Osteocyte (in vitro differentiated cells): ENCODE measurements around the gene TMEM127. TPM values are rescaled to one million over a fixed set of nuclear protein-coding genes. Genes with fewer than 3 reads are reported as not detected.

Experiments used
- DNase-seq: peaks from one replicate; pipeline ENCODE4 v3.0.0; 2021; ENCODE audit warnings: mixed read lengths; ENCODE audit not compliant: unreplicated experiment; ENCODE audit errors: extremely low spot score
- H3K27ac Mint-ChIP-seq: one replicate; pipeline ENCODE4 v1.8.0; 2021; ENCODE audit warnings: mild to moderate bottlenecking, mixed read lengths; ENCODE audit not compliant: unreplicated experiment
- H3K27me3 Mint-ChIP-seq: one replicate; pipeline ENCODE4 v1.8.0; 2021; ENCODE audit warnings: mixed read lengths; ENCODE audit not compliant: unreplicated experiment
- H3K36me3 Mint-ChIP-seq: one replicate; pipeline ENCODE4 v1.8.0; 2021; ENCODE audit warnings: mixed read lengths; ENCODE audit not compliant: unreplicated experiment
- H3K4me1 Mint-ChIP-seq: one replicate; pipeline ENCODE4 v1.8.0; 2021; ENCODE audit warnings: mixed read lengths; ENCODE audit not compliant: unreplicated experiment
- H3K4me3 Mint-ChIP-seq: one replicate; pipeline ENCODE4 v1.8.0; 2021; ENCODE audit warnings: mild to moderate bottlenecking, moderate library complexity, mixed read lengths; ENCODE audit not compliant: unreplicated experiment
- H3K9me3 Mint-ChIP-seq: one replicate; pipeline ENCODE4 v1.8.0; 2021; ENCODE audit warnings: mixed read lengths; ENCODE audit not compliant: unreplicated experiment
- total RNA-seq: library from RNA; stranded (reverse); gene quantifications from 2 replicates; pipeline ENCODE4 v1.2.1, GENCODE V29; 2021
- TF ChIP-seq, protein P1 (sequence below): fragments of 200-600 bp; sonication (generic); IDR thresholded peaks from 2 replicates; pipeline ENCODE4 v1.5.0; 2021; ENCODE audit warnings: antibody characterized with exemption, mild to moderate bottlenecking, moderate library complexity

TMEM127 gene
- total RNA-seq, 1 donor from 2014 or later: 56.3 TPM

GRCh38 chr2:96262306-96262705, 3.5 kb downstream of the TMEM127 start:
- Mint-ChIP-seq H3K4me3 (no peak overlapping the region), H3K9me3 (no peaks in the 10 kb centered on the region), H3K27me3 (no peaks in the 10 kb centered on the region), H3K36me3 (no peaks in the 10 kb centered on the region), H3K27ac (no peak overlapping the region), H3K4me1 (peaks cover 71% of the 10 kb centered on the region)
- DNase-seq: no peak
- TF ChIP-seq, protein P1, sequence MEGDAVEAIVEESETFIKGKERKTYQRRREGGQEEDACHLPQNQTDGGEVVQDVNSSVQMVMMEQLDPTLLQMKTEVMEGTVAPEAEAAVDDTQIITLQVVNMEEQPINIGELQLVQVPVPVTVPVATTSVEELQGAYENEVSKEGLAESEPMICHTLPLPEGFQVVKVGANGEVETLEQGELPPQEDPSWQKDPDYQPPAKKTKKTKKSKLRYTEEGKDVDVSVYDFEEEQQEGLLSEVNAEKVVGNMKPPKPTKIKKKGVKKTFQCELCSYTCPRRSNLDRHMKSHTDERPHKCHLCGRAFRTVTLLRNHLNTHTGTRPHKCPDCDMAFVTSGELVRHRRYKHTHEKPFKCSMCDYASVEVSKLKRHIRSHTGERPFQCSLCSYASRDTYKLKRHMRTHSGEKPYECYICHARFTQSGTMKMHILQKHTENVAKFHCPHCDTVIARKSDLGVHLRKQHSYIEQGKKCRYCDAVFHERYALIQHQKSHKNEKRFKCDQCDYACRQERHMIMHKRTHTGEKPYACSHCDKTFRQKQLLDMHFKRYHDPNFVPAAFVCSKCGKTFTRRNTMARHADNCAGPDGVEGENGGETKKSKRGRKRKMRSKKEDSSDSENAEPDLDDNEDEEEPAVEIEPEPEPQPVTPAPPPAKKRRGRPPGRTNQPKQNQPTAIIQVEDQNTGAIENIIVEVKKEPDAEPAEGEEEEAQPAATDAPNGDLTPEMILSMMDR: no peak

DNA sequence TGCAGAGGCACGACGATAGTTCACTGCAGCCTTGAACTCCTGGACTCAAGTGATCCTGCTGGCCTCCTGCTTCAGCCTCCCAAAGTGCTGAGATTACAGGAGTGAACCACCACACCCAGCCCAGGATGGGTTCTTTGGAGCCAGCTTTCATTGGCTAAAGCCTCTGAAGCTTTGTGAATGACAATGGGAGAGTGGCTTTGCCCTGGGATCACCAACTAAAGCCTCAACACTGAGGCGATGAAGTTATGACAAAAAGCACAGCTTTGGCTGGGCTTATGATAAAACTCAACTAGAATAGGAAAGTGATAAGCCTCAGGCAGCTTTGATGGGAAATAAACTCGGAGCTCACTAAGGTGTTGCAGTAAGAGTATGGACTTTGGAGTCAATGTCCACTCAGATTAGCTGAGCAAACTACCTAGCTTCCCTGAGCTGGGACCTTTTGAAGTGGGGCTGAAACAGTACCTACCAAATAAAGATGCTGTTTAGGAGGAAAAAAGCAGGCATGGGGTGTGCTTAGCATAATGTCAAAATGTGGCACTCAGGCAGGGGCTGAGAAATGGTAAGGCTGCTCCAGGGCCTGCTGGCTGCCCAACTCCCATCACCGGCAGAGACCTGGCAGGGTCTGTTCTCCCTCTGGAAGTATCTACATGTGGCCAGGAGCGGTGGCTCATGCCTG, 4.3 kb downstream of the TMEM127 start:
- H3K27ac Mint-ChIP-seq: peak overlapping the region; percentile 86
- peaks cover 3% of the 10 kb centered on the region for H3K36me3 Mint-ChIP-seq
- H3K4me3 Mint-ChIP-seq: no peak overlapping the region
- TF ChIP-seq, protein P1: no peak
- H3K9me3 Mint-ChIP-seq: no peaks in the 10 kb centered on the region
- H3K4me1 Mint-ChIP-seq: peaks cover 68% of the 10 kb centered on the region
- no peaks in the 10 kb centered on the region for H3K27me3 Mint-ChIP-seq
- DNase-seq: no peak

DNA sequence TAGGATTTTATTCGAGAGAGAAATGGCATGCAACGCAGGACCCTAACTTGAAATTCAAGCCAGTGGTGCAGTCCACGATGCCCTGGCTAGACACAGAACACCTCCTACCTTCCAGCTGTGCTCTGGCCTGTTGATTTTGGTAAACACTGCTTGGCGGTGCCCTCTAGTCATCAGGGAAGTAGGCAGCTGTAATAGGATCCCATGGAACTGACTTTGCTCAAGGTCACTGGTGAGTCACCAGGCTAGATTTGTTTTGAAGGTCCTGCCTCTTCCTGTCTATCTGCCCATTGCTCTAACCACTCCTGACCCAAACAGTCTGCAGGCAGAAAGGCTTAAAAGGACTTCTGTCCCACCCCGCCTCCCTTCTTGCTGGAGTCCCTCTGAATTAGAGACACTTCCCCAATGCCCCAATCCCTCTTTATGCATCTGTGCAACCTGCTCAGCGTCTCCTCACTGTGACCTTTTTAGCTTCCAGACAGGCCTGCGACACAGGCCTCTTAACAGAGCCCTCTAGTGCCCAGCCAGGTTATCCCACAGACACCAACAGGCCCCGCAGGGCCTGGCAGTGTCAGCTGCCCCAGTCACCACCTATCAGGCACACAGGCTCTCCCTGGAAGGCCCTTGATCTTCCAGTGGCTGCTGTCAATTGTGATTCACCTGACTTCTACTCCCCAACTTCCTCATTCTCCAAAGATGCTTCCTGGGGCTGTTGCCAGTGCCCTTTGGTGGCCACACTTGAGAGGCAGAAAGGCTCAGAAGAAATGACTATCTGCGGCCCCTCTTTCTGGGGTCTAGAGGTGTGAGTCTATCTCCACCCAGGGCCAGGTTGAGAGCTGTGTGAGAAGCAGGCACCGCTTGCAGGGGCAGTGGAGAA, 5.2 kb downstream of the TMEM127 start:
- H3K4me3 Mint-ChIP-seq: peak overlapping the region; percentile 53
- no peak for DNase-seq
- H3K27me3 Mint-ChIP-seq: no peaks in the 10 kb centered on the region
- TF ChIP-seq, protein P1: peak; percentile 50
- H3K27ac Mint-ChIP-seq: peak overlapping the region; percentile 86
- peaks cover 65% of the 10 kb centered on the region for H3K4me1 Mint-ChIP-seq
- H3K9me3 Mint-ChIP-seq: no peaks in the 10 kb centered on the region
- peaks cover 3% of the 10 kb centered on the region for H3K36me3 Mint-ChIP-seq

GRCh38 chr2:96259497-96259921, 6.3 kb downstream of the TMEM127 start:
- no peak overlapping the region for H3K4me3 Mint-ChIP-seq
- no peaks in the 10 kb centered on the region for H3K9me3 Mint-ChIP-seq
- peak overlapping the region; percentile 86 for H3K27ac Mint-ChIP-seq
- TF ChIP-seq, protein P1: no peak
- H3K27me3 Mint-ChIP-seq: no peaks in the 10 kb centered on the region
- peaks cover 6% of the 10 kb centered on the region for H3K36me3 Mint-ChIP-seq
- no peak for DNase-seq
- peaks cover 60% of the 10 kb centered on the region for H3K4me1 Mint-ChIP-seq
